Neutrophil (primary cell): Measurements from ENCODE around the gene ZNRF2.

Source experiments
- H3K27ac ChIP-seq: fragments of 200-600 bp; sonication (generic); 2 replicates; pipeline ENCODE4 v1.5.1; 2016; ENCODE audit warnings: mild to moderate bottlenecking, moderate library complexity
- H3K27me3 ChIP-seq: fragments of 200-600 bp; sonication (generic); 2 replicates; pipeline ENCODE4 v1.6.0; 2016; ENCODE audit warnings: mild to moderate bottlenecking
- H3K36me3 ChIP-seq: fragments of 200-600 bp; sonication (generic); 2 replicates; pipeline ENCODE4 v1.5.1; 2017
- H3K4me1 ChIP-seq, 2 experiments: fragments of 200-600 bp in 1 of 2; sonication (generic) in 1 of 2; 1 replicate in 1 of 2; 2 replicates in 1 of 2; pipeline versions ENCODE4 v1.5.1 to v1.6.1; 2013 to 2016; ENCODE audit warnings: low read depth in 1 of 2, low read length in 1 of 2, mild to moderate bottlenecking in 1 of 2, moderate library complexity in 1 of 2; ENCODE audit not compliant: control insufficient read depth in 1 of 2, insufficient read depth in 1 of 2
- H3K4me3 ChIP-seq, 2 experiments: fragments of 200-600 bp in 1 of 2; sonication (generic) in 1 of 2; 1 replicate in 1 of 2; 2 replicates in 1 of 2; pipeline ENCODE4 v1.5.1; 2013 to 2016; ENCODE audit warnings: low read depth in 1 of 2, low read length in 1 of 2, mild to moderate bottlenecking in 1 of 2, moderate library complexity in 1 of 2
- H3K9me3 ChIP-seq: fragments of 200-600 bp; sonication (generic); 2 replicates; pipeline ENCODE4 v1.5.1; 2016
- TF ChIP-seq, protein P1 (sequence below): fragments of 200-600 bp; sonication (generic); IDR thresholded peaks from 2 replicates; pipeline ENCODE4 v1.5.1; 2016; ENCODE audit warnings: antibody characterized with exemption

The ZNRF2 gene

DNA sequence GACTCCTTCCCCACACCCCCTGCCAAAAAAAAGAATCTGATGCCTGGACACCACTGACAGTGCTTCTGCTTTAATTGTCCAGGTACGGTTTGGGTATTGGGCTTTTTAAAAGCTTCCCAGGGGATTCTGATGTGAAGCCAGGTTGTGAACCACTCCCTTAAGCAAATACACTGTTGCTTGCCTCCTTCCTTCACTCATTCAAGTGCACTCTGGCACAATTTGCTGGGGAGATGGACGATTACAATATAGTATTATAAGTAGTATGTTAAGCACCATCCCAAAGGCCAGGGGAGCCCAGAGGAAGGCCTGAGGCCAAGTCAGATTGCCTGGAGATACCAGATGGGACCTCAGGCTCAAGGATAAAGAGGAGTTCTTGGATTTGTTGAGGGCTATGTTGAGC lies 12.3 kb upstream of the ZNRF2 start:
- Histone ChIP-seq H3K9me3 (no peaks in the 10 kb centered on the region), H3K27ac (no peak overlapping the region), H3K27me3 (no peaks in the 10 kb centered on the region), H3K36me3 (no peaks in the 10 kb centered on the region), H3K4me3 (no peak overlapping the region), H3K4me1 (no peaks in the 10 kb centered on the region)
- TF ChIP-seq, protein P1, sequence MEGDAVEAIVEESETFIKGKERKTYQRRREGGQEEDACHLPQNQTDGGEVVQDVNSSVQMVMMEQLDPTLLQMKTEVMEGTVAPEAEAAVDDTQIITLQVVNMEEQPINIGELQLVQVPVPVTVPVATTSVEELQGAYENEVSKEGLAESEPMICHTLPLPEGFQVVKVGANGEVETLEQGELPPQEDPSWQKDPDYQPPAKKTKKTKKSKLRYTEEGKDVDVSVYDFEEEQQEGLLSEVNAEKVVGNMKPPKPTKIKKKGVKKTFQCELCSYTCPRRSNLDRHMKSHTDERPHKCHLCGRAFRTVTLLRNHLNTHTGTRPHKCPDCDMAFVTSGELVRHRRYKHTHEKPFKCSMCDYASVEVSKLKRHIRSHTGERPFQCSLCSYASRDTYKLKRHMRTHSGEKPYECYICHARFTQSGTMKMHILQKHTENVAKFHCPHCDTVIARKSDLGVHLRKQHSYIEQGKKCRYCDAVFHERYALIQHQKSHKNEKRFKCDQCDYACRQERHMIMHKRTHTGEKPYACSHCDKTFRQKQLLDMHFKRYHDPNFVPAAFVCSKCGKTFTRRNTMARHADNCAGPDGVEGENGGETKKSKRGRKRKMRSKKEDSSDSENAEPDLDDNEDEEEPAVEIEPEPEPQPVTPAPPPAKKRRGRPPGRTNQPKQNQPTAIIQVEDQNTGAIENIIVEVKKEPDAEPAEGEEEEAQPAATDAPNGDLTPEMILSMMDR, result no peak

DNA sequence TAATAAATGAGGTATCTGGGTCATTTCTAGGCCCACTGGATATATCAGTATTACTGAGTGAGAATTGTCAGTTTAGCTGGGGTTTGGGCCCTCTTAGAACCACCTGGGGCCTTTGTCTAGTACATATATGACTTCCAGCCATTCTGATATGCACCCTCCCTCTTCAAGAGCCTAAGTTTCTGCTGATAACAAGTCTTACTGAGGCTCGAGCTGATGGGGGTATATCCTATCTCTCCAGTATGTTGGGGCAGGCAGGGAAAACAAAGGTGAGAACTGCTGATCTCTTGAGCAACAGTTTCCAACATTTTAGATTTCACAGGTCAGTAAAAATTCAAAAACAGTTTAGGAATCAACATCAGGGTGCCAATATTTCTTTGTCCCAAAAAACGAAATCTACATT lies 10.8 kb upstream of the ZNRF2 start:
- H3K4me3 ChIP-seq, result no peak overlapping the region
- no peak overlapping the region for H3K27ac ChIP-seq
- peaks cover 3 to 4% of the 10 kb centered on the region in 2 experiments for H3K4me1 ChIP-seq
- no peaks in the 10 kb centered on the region for H3K27me3 ChIP-seq
- TF ChIP-seq, protein P1, result no peak
- no peaks in the 10 kb centered on the region for H3K9me3 ChIP-seq
- H3K36me3 ChIP-seq, result no peaks in the 10 kb centered on the region

DNA sequence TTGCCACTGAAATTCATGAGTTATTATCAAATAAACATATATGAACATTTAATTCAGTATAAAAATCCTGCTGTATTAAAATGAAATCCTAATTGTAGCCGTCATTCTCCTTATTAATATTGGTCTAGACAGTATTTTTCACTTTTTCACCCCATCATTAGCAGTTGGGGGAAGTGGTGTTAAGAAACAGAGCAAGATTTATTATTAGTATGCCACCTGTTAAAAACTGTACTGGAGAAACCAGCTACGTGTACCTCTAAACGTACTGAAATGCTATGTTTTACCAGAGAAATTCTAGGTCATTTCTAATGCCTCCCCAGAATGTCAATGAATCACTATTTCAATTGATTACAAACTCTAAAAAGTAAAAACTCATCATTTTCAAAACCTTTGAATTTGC lies 9.8 kb upstream of the ZNRF2 start:
- TF ChIP-seq, protein P1, result no peak
- Histone ChIP-seq H3K4me3 (no peak overlapping the region), H3K4me1 (peaks cover 6 to 7% of the 10 kb centered on the region in 2 experiments), H3K36me3 (no peaks in the 10 kb centered on the region), H3K9me3 (no peaks in the 10 kb centered on the region), H3K27ac (no peak overlapping the region), H3K27me3 (no peaks in the 10 kb centered on the region)

DNA sequence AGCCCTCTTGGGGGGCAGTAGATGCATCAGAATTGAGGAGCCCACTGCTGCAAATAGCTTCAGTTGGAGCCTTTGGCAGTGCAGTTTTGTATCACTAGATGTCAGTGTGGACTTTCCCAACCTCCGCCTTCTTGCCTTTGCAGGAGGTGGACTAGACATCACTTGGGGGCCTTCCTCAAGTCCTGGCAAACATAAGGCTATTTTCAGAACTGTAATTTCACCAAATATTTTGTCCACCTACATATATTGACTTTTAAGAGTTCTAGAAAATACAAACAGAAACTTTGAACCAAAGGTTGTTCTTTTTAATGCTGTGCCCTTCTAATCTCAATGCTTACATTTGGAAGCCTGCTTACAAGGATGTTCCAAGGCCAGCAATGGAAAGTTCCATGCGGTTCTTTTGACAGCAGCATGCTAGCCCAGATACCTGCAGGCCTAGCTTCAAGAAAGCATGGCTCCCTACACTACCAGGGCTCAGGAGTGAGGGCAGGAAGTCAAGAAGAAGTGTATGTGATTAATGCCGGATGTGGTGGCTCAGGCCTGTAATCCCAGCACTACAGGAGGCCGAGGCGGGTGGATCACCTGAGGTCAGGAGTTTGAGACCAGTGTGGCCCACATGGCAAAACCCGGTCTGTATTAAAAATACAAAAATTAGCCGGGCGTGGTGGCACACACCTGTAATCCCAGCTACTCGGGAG lies 8.0 kb upstream of the ZNRF2 start:
- Histone ChIP-seq H3K27me3 (no peaks in the 10 kb centered on the region), H3K27ac (no peak overlapping the region), H3K36me3 (no peaks in the 10 kb centered on the region), H3K4me3 (no peak overlapping the region), H3K9me3 (no peaks in the 10 kb centered on the region), H3K4me1 (peaks cover 6 to 7% of the 10 kb centered on the region in 2 experiments)
- TF ChIP-seq, protein P1, result no peak

DNA sequence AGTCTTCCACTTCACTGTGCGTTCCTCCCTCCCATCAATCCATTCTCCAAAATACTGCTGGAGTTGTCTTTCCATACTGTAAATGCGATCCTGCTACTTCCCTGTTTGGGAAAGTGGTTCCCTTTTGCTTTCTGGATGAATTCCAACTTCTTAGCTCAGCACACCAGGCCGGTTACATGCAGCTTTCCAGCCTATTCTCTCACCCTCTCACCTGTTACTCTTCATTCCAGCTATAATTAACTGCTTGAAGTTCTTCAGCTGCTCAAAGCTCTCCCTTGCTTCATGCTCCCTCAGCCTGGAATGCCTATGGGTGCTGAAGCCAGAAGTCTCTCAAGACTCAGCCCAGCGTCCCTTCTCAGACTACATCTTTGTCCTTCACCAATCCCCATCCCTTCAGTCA lies 6.0 kb upstream of the ZNRF2 start:
- TF ChIP-seq, protein P1, result no peak
- peaks cover 6 to 7% of the 10 kb centered on the region in 2 experiments for H3K4me1 ChIP-seq
- H3K27me3 ChIP-seq, result no peaks in the 10 kb centered on the region
- no peak overlapping the region for H3K4me3 ChIP-seq
- H3K27ac ChIP-seq, result no peak overlapping the region
- no peaks in the 10 kb centered on the region for H3K9me3 ChIP-seq
- H3K36me3 ChIP-seq, result peaks cover 3% of the 10 kb centered on the region
